ENCODE results near the gene SOX12.

- TF ChIP-seq CTCF (IDR thresholded peaks at IDR 0.05), result no peak
- no peak for TF ChIP-seq EZH2 (IDR thresholded peaks at IDR 0.05)
These were observed 44.8 kb downstream of the SOX12 start for GRCh38 chr20:370151-370600.

All from neural progenitor cell (in vitro differentiated cells).